H4 (cell line): ENCODE data around the gene MAP10. TPM values are rescaled to one million over a fixed set of nuclear protein-coding genes. Genes with fewer than 3 reads are reported as not detected.
"Not testable (repeated sequence)": the region's sequence is repeated elsewhere in the genome, so short reads cannot be mapped to it uniquely, and the experiment has no call there.

ENCODE experiments used
- DNase-seq: peaks from one replicate; pipeline ENCODE4 v3.0.0-alpha.2; 2015; ENCODE audit warnings: low spot score
- total RNA-seq: library from RNA; depleted of rRNA; stranded (reverse); fragments of >200 nt; shearing (Covaris generic); gene quantifications from 2 replicates; pipeline ENCODE4 v1.2.3, GENCODE V29; 2014; rRNA removed

Gene MAP10
- total RNA-seq: 0.19 TPM in 1 of 2 replicates, not detected in the other

- no peak for DNase-seq
Observed at GRCh38 chr1:232805269-232806185, at the start of gene MAP10. MAP10 (plus strand) TSS chr1:232805416; CDS start chr1:232805450, 34 bp downstream.

- DNase-seq: no peak
Observed at GRCh38 chr1:232764458-232765251, 40.6 kb upstream of the MAP10 start.

- no peak for DNase-seq
Observed at GRCh38 chr1:232765542-232765941, 39.7 kb upstream of the MAP10 start.

- DNase-seq: peak; percentile 56
Observed at GRCh38 chr1:232766241-232766890, 38.9 kb upstream of the MAP10 start.

GRCh38 chr1:232766904-232767303, 38.3 kb upstream of the MAP10 start:
- no peak for DNase-seq

GRCh38 chr1:232767305-232768074, 37.7 kb upstream of the MAP10 start:
- peak; percentile 93 for DNase-seq

GRCh38 chr1:232768793-232769192, 36.4 kb upstream of the MAP10 start:
- no peak for DNase-seq

GRCh38 chr1:232769733-232770132, 35.5 kb upstream of the MAP10 start:
- DNase-seq: no peak

GRCh38 chr1:232773752-232774151, 31.5 kb upstream of the MAP10 start:
- DNase-seq: no peak

GRCh38 chr1:232776526-232777106, 28.6 kb upstream of the MAP10 start:
- DNase-seq: no peak

- no peak for DNase-seq
Observed at GRCh38 chr1:232780354-232780753, 24.9 kb upstream of the MAP10 start.

- DNase-seq: no peak
Observed at GRCh38 chr1:232784794-232785193, 20.4 kb upstream of the MAP10 start.

GRCh38 chr1:232785630-232786029, 19.6 kb upstream of the MAP10 start:
- DNase-seq: not testable (repeated sequence)

GRCh38 chr1:232786845-232787455, 18.3 kb upstream of the MAP10 start:
- DNase-seq: no peak

- DNase-seq: no peak
Observed at GRCh38 chr1:232788235-232788872, 16.9 kb upstream of the MAP10 start.

GRCh38 chr1:232789651-232790050, 15.6 kb upstream of the MAP10 start:
- no peak for DNase-seq

GRCh38 chr1:232792949-232793348, 12.3 kb upstream of the MAP10 start:
- no peak for DNase-seq

GRCh38 chr1:232793944-232794343, 11.3 kb upstream of the MAP10 start:
- DNase-seq: peak; percentile 79

- DNase-seq: no peak
Observed at GRCh38 chr1:232795497-232796053, 9.6 kb upstream of the MAP10 start.
